Upper lobe of right lung (tissue), 1 donor: ENCODE data around the gene EXD3. TPM values are rescaled to one million over a fixed set of nuclear protein-coding genes. Genes with fewer than 3 reads are reported as not detected.

Experiments
- ATAC-seq: fragments of 200-7000 bp; cut with Tn5 transposase; one replicate; pipeline ENCODE4 v1.9.1; 2020; ENCODE audit warnings: mild to moderate bottlenecking, moderate library complexity
- DNase-seq: peaks from one replicate; pipeline ENCODE4 v3.0.0-alpha.2; 2020
- H3K27ac ChIP-seq: fragments of 200-600 bp; one replicate; pipeline ENCODE4 v1.8.0; 2022
- H3K27me3 ChIP-seq: fragments of 200-600 bp; one replicate; pipeline ENCODE4 v1.8.0; 2022; ENCODE audit warnings: mild to moderate bottlenecking
- H3K36me3 ChIP-seq: fragments of 200-600 bp; one replicate; pipeline ENCODE4 v1.8.0; 2022
- H3K4me1 ChIP-seq: fragments of 200-600 bp; one replicate; pipeline ENCODE4 v1.8.0; 2022
- H3K4me3 ChIP-seq: fragments of 200-600 bp; one replicate; pipeline ENCODE4 v1.8.0; 2022; ENCODE audit warnings: mild to moderate bottlenecking
- H3K9me3 ChIP-seq: fragments of 200-600 bp; one replicate; pipeline ENCODE4 v1.8.0; 2022
- intact Hi-C: fragments of 100-400 bp; cut with DNase I; formaldehyde crosslinking; loops from one replicate; pipeline ENCODE4 v1.11.0; 2022
- total RNA-seq: library from RNA; stranded (reverse); fragmentation: NEBNext Ultra II Directional; extraction: Animal tissue kit (Norgen Biotek cat#: 25700); gene quantifications from one replicate; pipeline ENCODE4 v1.2.1, GENCODE V29; 2021
- TF ChIP-seq, protein P1 (sequence below): fragments of 200-600 bp; IDR thresholded peaks from one replicate; pipeline ENCODE4 v1.8.0; 2022; ENCODE audit warnings: antibody characterized with exemption
- donor health status: DM: no; HTN: yes; CAD: no; lungs with severe emphysema.

Gene EXD3
- total RNA-seq, 1 donor from 2014 or later: 27.3 TPM

- TF ChIP-seq, protein P1, sequence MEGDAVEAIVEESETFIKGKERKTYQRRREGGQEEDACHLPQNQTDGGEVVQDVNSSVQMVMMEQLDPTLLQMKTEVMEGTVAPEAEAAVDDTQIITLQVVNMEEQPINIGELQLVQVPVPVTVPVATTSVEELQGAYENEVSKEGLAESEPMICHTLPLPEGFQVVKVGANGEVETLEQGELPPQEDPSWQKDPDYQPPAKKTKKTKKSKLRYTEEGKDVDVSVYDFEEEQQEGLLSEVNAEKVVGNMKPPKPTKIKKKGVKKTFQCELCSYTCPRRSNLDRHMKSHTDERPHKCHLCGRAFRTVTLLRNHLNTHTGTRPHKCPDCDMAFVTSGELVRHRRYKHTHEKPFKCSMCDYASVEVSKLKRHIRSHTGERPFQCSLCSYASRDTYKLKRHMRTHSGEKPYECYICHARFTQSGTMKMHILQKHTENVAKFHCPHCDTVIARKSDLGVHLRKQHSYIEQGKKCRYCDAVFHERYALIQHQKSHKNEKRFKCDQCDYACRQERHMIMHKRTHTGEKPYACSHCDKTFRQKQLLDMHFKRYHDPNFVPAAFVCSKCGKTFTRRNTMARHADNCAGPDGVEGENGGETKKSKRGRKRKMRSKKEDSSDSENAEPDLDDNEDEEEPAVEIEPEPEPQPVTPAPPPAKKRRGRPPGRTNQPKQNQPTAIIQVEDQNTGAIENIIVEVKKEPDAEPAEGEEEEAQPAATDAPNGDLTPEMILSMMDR: peak; percentile 55
- H3K9me3 ChIP-seq: no peaks in the 10 kb centered on the region
- intact Hi-C loops: no loop called here
- ATAC-seq: peak; percentile 46
- peak overlapping the region; percentile 51 for H3K27ac ChIP-seq
- peaks cover 61% of the 10 kb centered on the region for H3K4me1 ChIP-seq
- peaks cover 14% of the 10 kb centered on the region for H3K27me3 ChIP-seq
- no peaks in the 10 kb centered on the region for H3K36me3 ChIP-seq
- peak overlapping the region; percentile 49 for H3K4me3 ChIP-seq
- no peak for DNase-seq
Observed at GRCh38 chr9:137302449-137303150, 120.4 kb downstream of the EXD3 start.

- DNase-seq (peak; percentile 94), ATAC-seq (peak; percentile 75)
- intact Hi-C loops: no loop called here
- H3K27me3 ChIP-seq: peaks cover 19% of the 10 kb centered on the region
- peaks cover 56% of the 10 kb centered on the region for H3K4me1 ChIP-seq
- no peaks in the 10 kb centered on the region for H3K36me3 ChIP-seq
- no peaks in the 10 kb centered on the region for H3K9me3 ChIP-seq
- TF ChIP-seq, protein P1: no peak
- H3K27ac ChIP-seq: peak within 1 kb of the TSS; percentile 60
- peak within 1 kb of the TSS; percentile 55 for H3K4me3 ChIP-seq
Observed at GRCh38 chr9:137302118-137302448, 120.9 kb downstream of the EXD3 start, which contains the start of gene NRARP. TSS of gene NRARP (minus strand) at chr9:137302271. CDS start at chr9:137301928, 343 bp downstream.

GRCh38 chr9:137301081-137301947 lies 121.6 kb downstream of the EXD3 start:
- TF ChIP-seq, protein P1: no peak
- intact Hi-C loops: no loop called here
- Histone ChIP-seq H3K27ac (peak overlapping the region; percentile 60), H3K9me3 (no peaks in the 10 kb centered on the region), H3K4me3 (peak overlapping the region; percentile 55), H3K27me3 (peaks cover 26% of the 10 kb centered on the region), H3K4me1 (peaks cover 49% of the 10 kb centered on the region), H3K36me3 (no peaks in the 10 kb centered on the region)
- peak; percentile 10 for ATAC-seq
- peak; percentile 77 for DNase-seq

DNA sequence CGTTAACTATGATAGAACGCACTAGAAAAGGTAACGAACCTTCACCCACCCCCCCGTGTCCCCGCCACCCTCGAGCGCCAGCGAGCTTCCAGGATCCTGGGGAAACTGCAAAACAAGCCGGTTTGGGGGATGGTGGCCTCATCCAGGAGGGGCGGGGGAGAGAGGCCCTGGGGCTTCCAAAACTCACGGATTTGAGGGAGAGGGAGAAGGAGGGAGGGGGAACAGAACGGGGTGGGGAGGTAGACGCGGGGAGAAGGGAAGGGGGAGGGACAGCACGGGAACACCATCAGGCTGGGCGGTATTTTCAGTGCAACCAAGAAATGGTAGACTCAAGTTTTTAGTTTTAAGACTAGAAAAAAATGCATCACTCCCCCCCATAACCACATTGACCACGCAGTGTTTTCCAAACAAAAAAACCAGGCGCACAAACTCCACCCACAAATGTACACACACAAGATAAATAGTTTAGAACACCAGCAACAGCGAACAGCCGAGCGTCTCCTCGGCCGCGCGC lies 122.3 kb downstream of the EXD3 start:
- TF ChIP-seq, protein P1: no peak
- no peak for DNase-seq
- intact Hi-C loops: no loop called here
- Histone ChIP-seq H3K36me3 (no peaks in the 10 kb centered on the region), H3K27me3 (peaks cover 30% of the 10 kb centered on the region), H3K9me3 (no peaks in the 10 kb centered on the region), H3K4me3 (peak overlapping the region; percentile 55), H3K4me1 (peaks cover 42% of the 10 kb centered on the region), H3K27ac (peak overlapping the region; percentile 32)
- ATAC-seq: no peak

- Histone ChIP-seq H3K27me3 (peaks cover 30% of the 10 kb centered on the region), H3K4me1 (peaks cover 39% of the 10 kb centered on the region), H3K36me3 (no peaks in the 10 kb centered on the region), H3K4me3 (peak overlapping the region; percentile 55), H3K9me3 (no peaks in the 10 kb centered on the region), H3K27ac (peak overlapping the region; percentile 32)
- ATAC-seq (no peak), DNase-seq (no peak)
- TF ChIP-seq, protein P1: no peak
- intact Hi-C loops: loop anchor here (10.0 kb wide), 1 partner anchor 105 kb away; no protein-coding TSS in a partner anchor
Observed at GRCh38 chr9:137299938-137300337, 123.0 kb downstream of the EXD3 start.
